Breast epithelium (tissue), 4 donors: ENCODE measurements around the gene SYTL1. TPM values are rescaled to one million over a fixed set of nuclear protein-coding genes. Genes with fewer than 3 reads are reported as not detected.

Source experiments
- DNase-seq, 2 donors: peaks; one replicate each; pipeline ENCODE4 v3.0.0-alpha.2; 2019; ENCODE audit warnings: low spot score in 2 of 2
- H3K27ac ChIP-seq, 2 donors: fragments of 200-600 bp; sonication (generic) in 1 of 2; one replicate each; pipeline ENCODE4 v1.5.1; 2016 to 2019; ENCODE audit warnings: mild to moderate bottlenecking in 1 of 2
- H3K27me3 ChIP-seq, 2 donors: fragments of 200-600 bp; sonication (generic) in 1 of 2; one replicate each; pipeline versions ENCODE4 v1.5.1 to v1.6.0; 2017 to 2019; ENCODE audit warnings: control low read depth in 1 of 2, mild to moderate bottlenecking in 1 of 2
- H3K36me3 ChIP-seq: fragments of 200-600 bp; one replicate; pipeline ENCODE4 v1.5.1; 2019
- H3K4me1 ChIP-seq, 2 donors: fragments of 200-600 bp; sonication (generic); one replicate each; pipeline ENCODE4 v1.5.1; 2016 to 2019; ENCODE audit warnings: control low read depth in 1 of 2
- H3K4me3 ChIP-seq, 3 donors: fragments of 200-600 bp; sonication (generic); 1 replicate in 2 of 3; 2 replicates in 1 of 3; pipeline ENCODE4 v1.5.1; 2016 to 2019; ENCODE audit warnings: mild to moderate bottlenecking in 3 of 3, moderate library complexity in 2 of 3
- H3K9me3 ChIP-seq, 2 donors: fragments of 200-600 bp; sonication (generic) in 1 of 2; one replicate each; pipeline ENCODE4 v1.5.1; 2016 to 2019; ENCODE audit warnings: control low read depth in 1 of 2
- CTCF ChIP-seq, 3 donors: fragments of 450-650 bp; IDR thresholded peaks; one replicate each; pipeline ENCODE4 v1.5.1; 2016 to 2017; ENCODE audit warnings: antibody characterized with exemption in 3 of 3, mild to moderate bottlenecking in 3 of 3, moderate library complexity in 3 of 3
- POLR2A ChIP-seq: fragments of 450-650 bp; IDR thresholded peaks from one replicate; pipeline ENCODE4 v1.6.1; 2016; ENCODE audit warnings: antibody characterized with exemption, mild to moderate bottlenecking, moderate library complexity
- POLR2AphosphoS5 ChIP-seq, 3 donors: sonication (generic); formaldehyde crosslinking; IDR thresholded peaks; one replicate each; pipeline ENCODE4 v1.6.1; 2017; ENCODE audit warnings: antibody characterized with exemption in 3 of 3
- intact Hi-C: fragments of 100-400 bp; cut with DNase I; formaldehyde crosslinking; loops from one replicate; pipeline ENCODE4 v1.15.1; 2023; ENCODE audit warnings: low total_unique reads
- total RNA-seq, 3 donors: library from RNA; depleted of rRNA; stranded (reverse); fragments of >200 nt; gene quantifications; one replicate each; pipeline ENCODE4 v1.1.0, GENCODE V29; 2016

SYTL1 gene
- total RNA-seq, 3 donors from 2014 or later = 0.96 to 33.1 (median 22.3) TPM

GRCh38 chr1:27366411-27367159 is 24.8 kb downstream of the SYTL1 start, which contains the start of gene MAP3K6:
MAP3K6 (minus strand) TSS chr1:27366961; CDS start chr1:27366597, 364 bp downstream.
- intact Hi-C loops = loop anchor here (10.0 kb wide), 1 partner anchor 62 kb away; no protein-coding TSS in a partner anchor
- peak; percentile 92 to 95 for DNase-seq
- Histone ChIP-seq H3K27me3 (no peaks in the 10 kb centered on the region), H3K36me3 (no peaks in the 10 kb centered on the region), H3K4me1 (peaks cover 5 to 34% of the 10 kb centered on the region in 2 donors), H3K4me3 (peak within 1 kb of the TSS; percentile 72 to 84 (median 79)), H3K27ac (peak within 1 kb of the TSS; percentile 97 to 98), H3K9me3 (no peaks in the 10 kb centered on the region)
- peak; percentile 66 to 80 (median 73) for TF ChIP-seq POLR2AphosphoS5 (IDR thresholded peaks at IDR 0.05)
- TF ChIP-seq POLR2A = peak; percentile 48
- peak in 1 of 3 donors; percentile 32 for TF ChIP-seq CTCF (IDR thresholded peaks at IDR 0.05)

- Histone ChIP-seq H3K27ac (peak overlapping the region; percentile 97 to 98), H3K9me3 (no peaks in the 10 kb centered on the region), H3K4me1 (peaks cover 5 to 34% of the 10 kb centered on the region in 2 donors), H3K4me3 (peak overlapping the region; percentile 72 to 84 (median 79)), H3K27me3 (no peaks in the 10 kb centered on the region), H3K36me3 (no peaks in the 10 kb centered on the region)
- DNase-seq = no peak
- TF ChIP-seq CTCF (IDR thresholded peaks at IDR 0.05) = no peak
- no peak for TF ChIP-seq POLR2AphosphoS5 (IDR thresholded peaks at IDR 0.05)
- TF ChIP-seq POLR2A = no peak
- intact Hi-C loops = loop anchor here (10.0 kb wide), 1 partner anchor 62 kb away; no protein-coding TSS in a partner anchor
Observed at GRCh38 chr1:27367160-27367650, 25.4 kb downstream of the SYTL1 start.

GRCh38 chr1:27368869-27369582 is 27.2 kb downstream of the SYTL1 start:
- no peaks in the 10 kb centered on the region for H3K9me3 ChIP-seq
- no peak for TF ChIP-seq POLR2AphosphoS5 (IDR thresholded peaks at IDR 0.05)
- TF ChIP-seq CTCF (IDR thresholded peaks at IDR 0.05) = no peak
- intact Hi-C loops = loop anchor here (10.0 kb wide), 1 partner anchor 64 kb away; no protein-coding TSS in a partner anchor
- H3K4me3 ChIP-seq = no peak overlapping the region
- no peak for DNase-seq
- H3K36me3 ChIP-seq = no peaks in the 10 kb centered on the region
- peaks cover 5 to 34% of the 10 kb centered on the region in 2 donors for H3K4me1 ChIP-seq
- peak overlapping the region; percentile 70 to 73 for H3K27ac ChIP-seq
- H3K27me3 ChIP-seq = no peaks in the 10 kb centered on the region

GRCh38 chr1:27372022-27372807 is 30.4 kb downstream of the SYTL1 start:
- intact Hi-C loops = no loop called here
- DNase-seq = no peak
- H3K4me3 ChIP-seq = no peak overlapping the region

More at GRCh38 chr1:27372022-27372807, 30.4 kb downstream of the SYTL1 start:
- Histone ChIP-seq H3K36me3 (no peaks in the 10 kb centered on the region), H3K9me3 (no peaks in the 10 kb centered on the region), H3K27ac (no peak overlapping the region), H3K27me3 (no peaks in the 10 kb centered on the region), H3K4me1 (peaks cover 4 to 19% of the 10 kb centered on the region in 2 donors)
- no peak for TF ChIP-seq CTCF (IDR thresholded peaks at IDR 0.05)
